WTC11 (cell line): ENCODE measurements around the gene RBM4. TPM values are rescaled to one million over a fixed set of nuclear protein-coding genes. Genes with fewer than 3 reads are reported as not detected.

ENCODE experiments used
- ATAC-seq: fragments of 200-7000 bp; cut with Tn5 transposase; 2 replicates; pipeline ENCODE4 v1.10.0; 2021; ENCODE audit warnings: mild to moderate bottlenecking, moderate library complexity
- CTCF ChIA-PET: fragments of 300-600 bp; sonication (Branson Sonifier 250); formaldehyde crosslinking; loops from one replicate; lab custom pipeline; 2021; ENCODE audit warnings: antibody characterized with exemption; lab: Charles Lee
- POLR2A ChIA-PET: fragments of 350-600 bp; sonication (Branson Sonifier 250); formaldehyde crosslinking; loops from one replicate; lab custom pipeline; 2021; ENCODE audit warnings: antibody characterized with exemption; lab: Charles Lee
- DNase-seq: peaks from one replicate; pipeline ENCODE4 v3.0.0; 2021; ENCODE audit warnings: low spot score
- H3K27ac Mint-ChIP-seq: 2 replicates; pipeline ENCODE4 v1.8.0; 2021; ENCODE audit warnings: mixed read lengths
- H3K27me3 Mint-ChIP-seq: 2 replicates; pipeline ENCODE4 v1.8.0; 2021; ENCODE audit warnings: low read depth, mild to moderate bottlenecking, moderate library complexity, mixed read lengths
- H3K36me3 Mint-ChIP-seq: 2 replicates; pipeline ENCODE4 v1.8.0; 2021; ENCODE audit warnings: mixed read lengths
- H3K4me1 Mint-ChIP-seq: 2 replicates; pipeline ENCODE4 v1.8.0; 2022; ENCODE audit warnings: mixed read lengths
- H3K4me3 Mint-ChIP-seq: 2 replicates; pipeline ENCODE4 v1.8.0; 2021; ENCODE audit warnings: mild to moderate bottlenecking, moderate library complexity, mixed read lengths
- H3K9me3 Mint-ChIP-seq: 2 replicates; pipeline ENCODE4 v1.8.0; 2021; ENCODE audit warnings: mixed read lengths
- ATF1 ChIP-seq: sonication (generic); formaldehyde crosslinking; IDR thresholded peaks from 2 replicates; pipeline ENCODE4 v1.8.1; 2023; ENCODE audit warnings: mild to moderate bottlenecking, moderate library complexity, missing genetic modification reagents
- ATF6 ChIP-seq: sonication (generic); formaldehyde crosslinking; IDR thresholded peaks from 2 replicates; pipeline ENCODE4 v1.8.1; 2023; ENCODE audit warnings: mild to moderate bottlenecking, missing genetic modification reagents
- CREM ChIP-seq: sonication (generic); formaldehyde crosslinking; IDR thresholded peaks from 2 replicates; pipeline ENCODE4 v1.8.1; 2022; ENCODE audit warnings: mild to moderate bottlenecking, missing genetic modification reagents, moderate library complexity
- E2F1 ChIP-seq: sonication (generic); formaldehyde crosslinking; IDR thresholded peaks from 2 replicates; pipeline ENCODE4 v1.8.0; 2022; ENCODE audit warnings: mild to moderate bottlenecking, missing genetic modification reagents
- GTF2I ChIP-seq: fragments of 250-450 bp; sonication (Bioruptor Pico); conservative IDR thresholded peaks from 2 replicates; pipeline ENCODE4 v1.4.0; 2021; ENCODE audit warnings: mild to moderate bottlenecking
- JAZF1 ChIP-seq: fragments of 250-450 bp; sonication (Bioruptor Pico); IDR thresholded peaks from 2 replicates; pipeline ENCODE4 v1.9.0; 2021; ENCODE audit warnings: moderate library complexity, mild to moderate bottlenecking, inconsistent platforms
- NR2C2 ChIP-seq: sonication (generic); formaldehyde crosslinking; IDR thresholded peaks from 2 replicates; pipeline ENCODE4 v1.8.0; 2022; ENCODE audit warnings: mild to moderate bottlenecking, missing genetic modification reagents
- SMAD3 ChIP-seq: sonication (generic); formaldehyde crosslinking; IDR thresholded peaks from 2 replicates; pipeline ENCODE4 v1.8.0; 2022; ENCODE audit warnings: missing genetic modification reagents, mild to moderate bottlenecking, borderline replicate concordance
- SP1 ChIP-seq: sonication (generic); formaldehyde crosslinking; conservative IDR thresholded peaks from 2 replicates; pipeline ENCODE4 v1.8.1; 2022; ENCODE audit warnings: missing genetic modification reagents
- TEAD1 ChIP-seq: sonication (generic); formaldehyde crosslinking; IDR thresholded peaks from 2 replicates; pipeline ENCODE4 v1.8.0; 2022; ENCODE audit warnings: mild to moderate bottlenecking, missing genetic modification reagents
- TEAD4 ChIP-seq: sonication (generic); formaldehyde crosslinking; IDR thresholded peaks from 2 replicates; pipeline ENCODE4 v1.8.0; 2022; ENCODE audit warnings: mild to moderate bottlenecking, missing genetic modification reagents
- ZBTB43 ChIP-seq: sonication (generic); formaldehyde crosslinking; IDR thresholded peaks from 2 replicates; pipeline ENCODE4 v1.8.1; 2023; ENCODE audit warnings: mild to moderate bottlenecking, missing genetic modification reagents
- ZNF138 ChIP-seq: sonication (generic); formaldehyde crosslinking; conservative IDR thresholded peaks from 2 replicates; pipeline ENCODE4 v1.8.1; 2022; ENCODE audit warnings: mild to moderate bottlenecking, moderate library complexity, missing genetic modification reagents
- ZNF263 ChIP-seq: sonication (generic); formaldehyde crosslinking; IDR thresholded peaks from 2 replicates; pipeline ENCODE4 v1.8.1; 2022; ENCODE audit warnings: low read depth, mild to moderate bottlenecking, moderate library complexity, missing genetic modification reagents
- ZNF396 ChIP-seq: fragments of 250-450 bp; sonication (Bioruptor Pico); IDR thresholded peaks from 2 replicates; pipeline ENCODE4 v1.8.0; 2021; ENCODE audit warnings: mild to moderate bottlenecking, moderate library complexity, borderline replicate concordance
- total RNA-seq: library from RNA; stranded (reverse); gene quantifications from 3 replicates; pipeline ENCODE4 v1.2.3, GENCODE V29; 2021
- TF ChIP-seq, protein P1 (sequence below): sonication (generic); formaldehyde crosslinking; IDR thresholded peaks from 2 replicates; pipeline ENCODE4 v1.8.1; 2023; ENCODE audit warnings: mild to moderate bottlenecking, moderate library complexity, missing genetic modification reagents
- TF ChIP-seq, protein P2 (sequence below): sonication (generic); formaldehyde crosslinking; IDR thresholded peaks from 2 replicates; pipeline ENCODE4 v1.8.0; 2022; ENCODE audit warnings: mild to moderate bottlenecking, missing genetic modification reagents
- TF ChIP-seq, protein P3 (sequence below): sonication (generic); formaldehyde crosslinking; IDR thresholded peaks from 2 replicates; pipeline ENCODE4 v1.8.0; 2022; ENCODE audit warnings: mild to moderate bottlenecking, missing genetic modification reagents
- TF ChIP-seq, protein P4 (sequence below): fragments of 200-600 bp; IDR thresholded peaks from 2 replicates; pipeline ENCODE4 v1.8.0; 2022; ENCODE audit warnings: antibody characterized with exemption
- TF ChIP-seq, protein P5 (sequence below): fragments of 250-450 bp; sonication (Bioruptor Pico); conservative IDR thresholded peaks from 2 replicates; pipeline ENCODE4 v1.9.0; 2021; ENCODE audit warnings: mild to moderate bottlenecking
- TF ChIP-seq, protein P6 (sequence below): sonication (generic); formaldehyde crosslinking; IDR thresholded peaks from 2 replicates; pipeline ENCODE4 v1.8.1; 2022; ENCODE audit warnings: low read depth, missing genetic modification reagents, borderline replicate concordance

Gene RBM4
- total RNA-seq, 1 experiment from 2014 or later = 144 TPM

DNA sequence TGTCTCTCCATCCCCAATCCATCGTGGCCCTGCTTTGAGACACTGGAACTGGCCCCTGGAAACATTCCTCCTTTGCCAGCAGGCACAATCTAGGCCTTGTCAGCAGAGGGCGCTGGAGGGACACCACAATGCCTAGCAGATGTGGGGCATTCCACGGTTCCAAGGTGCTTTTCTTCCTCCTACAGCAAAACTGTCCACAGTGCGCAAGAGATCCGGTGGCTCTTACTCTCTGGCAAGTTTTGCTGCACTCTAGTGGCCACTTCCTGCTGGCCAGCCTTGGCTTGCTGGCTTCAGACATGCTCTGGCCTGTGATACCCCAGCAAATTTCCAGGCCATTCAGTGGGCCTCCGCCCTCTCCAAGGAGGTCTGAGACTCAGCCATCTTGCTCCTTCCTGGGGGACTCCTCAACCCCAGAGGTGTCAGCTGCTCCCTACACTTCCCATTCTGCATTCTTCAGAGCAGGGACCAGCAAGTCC is 56.3 kb downstream of the RBM4 start:
- POLR2A ChIA-PET = no interaction called here
- no peak overlapping the region for H3K4me3 Mint-ChIP-seq
- no peaks in the 10 kb centered on the region for H3K9me3 Mint-ChIP-seq
- no peaks in the 10 kb centered on the region for H3K27me3 Mint-ChIP-seq
- CTCF ChIA-PET = interaction anchor here (0.6 to 2.1 kb wide), 11 partner anchors 11 to 299 kb away, joined by 3 to 22 read pairs (median 4); partner anchors contain the start of genes ACTN3 and ZDHHC24
- H3K27ac Mint-ChIP-seq = 0 out of 2 replicates have a peak overlapping the region, but pooled peaks have one; percentile 27
- H3K36me3 Mint-ChIP-seq = peaks cover 20% of the 10 kb centered on the region
- no peaks in the 10 kb centered on the region for H3K4me1 Mint-ChIP-seq
- peak; percentile 95 for ATAC-seq
- peak; percentile 94 for DNase-seq
- TF ChIP-seq, protein P1, sequence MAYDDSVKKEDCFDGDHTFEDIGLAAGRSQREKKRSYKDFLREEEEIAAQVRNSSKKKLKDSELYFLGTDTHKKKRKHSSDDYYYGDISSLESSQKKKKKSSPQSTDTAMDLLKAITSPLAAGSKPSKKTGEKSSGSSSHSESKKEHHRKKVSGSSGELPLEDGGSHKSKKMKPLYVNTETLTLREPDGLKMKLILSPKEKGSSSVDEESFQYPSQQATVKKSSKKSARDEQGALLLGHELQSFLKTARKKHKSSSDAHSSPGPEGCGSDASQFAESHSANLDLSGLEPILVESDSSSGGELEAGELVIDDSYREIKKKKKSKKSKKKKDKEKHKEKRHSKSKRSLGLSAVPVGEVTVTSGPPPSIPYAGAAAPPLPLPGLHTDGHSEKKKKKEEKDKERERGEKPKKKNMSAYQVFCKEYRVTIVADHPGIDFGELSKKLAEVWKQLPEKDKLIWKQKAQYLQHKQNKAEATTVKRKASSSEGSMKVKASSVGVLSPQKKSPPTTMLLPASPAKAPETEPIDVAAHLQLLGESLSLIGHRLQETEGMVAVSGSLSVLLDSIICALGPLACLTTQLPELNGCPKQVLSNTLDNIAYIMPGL (CRISPR knock-in tag) = peak; percentile 60; the same call in 1 of the 2 replicates
- 0 out of 2 replicates have a peak, but pooled peaks have one; percentile 15 for TF ChIP-seq SMAD3 (CRISPR knock-in tag)
- no peak for TF ChIP-seq NR2C2 (CRISPR knock-in tag)
- TF ChIP-seq, protein P2, sequence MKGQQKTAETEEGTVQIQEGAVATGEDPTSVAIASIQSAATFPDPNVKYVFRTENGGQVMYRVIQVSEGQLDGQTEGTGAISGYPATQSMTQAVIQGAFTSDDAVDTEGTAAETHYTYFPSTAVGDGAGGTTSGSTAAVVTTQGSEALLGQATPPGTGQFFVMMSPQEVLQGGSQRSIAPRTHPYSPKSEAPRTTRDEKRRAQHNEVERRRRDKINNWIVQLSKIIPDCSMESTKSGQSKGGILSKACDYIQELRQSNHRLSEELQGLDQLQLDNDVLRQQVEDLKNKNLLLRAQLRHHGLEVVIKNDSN (CRISPR knock-in tag) = no peak
- TF ChIP-seq, protein P3, sequence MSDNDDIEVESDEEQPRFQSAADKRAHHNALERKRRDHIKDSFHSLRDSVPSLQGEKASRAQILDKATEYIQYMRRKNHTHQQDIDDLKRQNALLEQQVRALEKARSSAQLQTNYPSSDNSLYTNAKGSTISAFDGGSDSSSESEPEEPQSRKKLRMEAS (CRISPR knock-in tag) = 0 out of 2 replicates have a peak, but pooled peaks have one; percentile 31
- TF ChIP-seq ZNF396 (CRISPR knock-in tag) = no peak
- TF ChIP-seq JAZF1 (CRISPR knock-in tag) = no peak
- TF ChIP-seq TEAD4 (CRISPR knock-in tag) = peak; percentile 60; the same call in 1 of the 2 replicates
- TF ChIP-seq, protein P4, sequence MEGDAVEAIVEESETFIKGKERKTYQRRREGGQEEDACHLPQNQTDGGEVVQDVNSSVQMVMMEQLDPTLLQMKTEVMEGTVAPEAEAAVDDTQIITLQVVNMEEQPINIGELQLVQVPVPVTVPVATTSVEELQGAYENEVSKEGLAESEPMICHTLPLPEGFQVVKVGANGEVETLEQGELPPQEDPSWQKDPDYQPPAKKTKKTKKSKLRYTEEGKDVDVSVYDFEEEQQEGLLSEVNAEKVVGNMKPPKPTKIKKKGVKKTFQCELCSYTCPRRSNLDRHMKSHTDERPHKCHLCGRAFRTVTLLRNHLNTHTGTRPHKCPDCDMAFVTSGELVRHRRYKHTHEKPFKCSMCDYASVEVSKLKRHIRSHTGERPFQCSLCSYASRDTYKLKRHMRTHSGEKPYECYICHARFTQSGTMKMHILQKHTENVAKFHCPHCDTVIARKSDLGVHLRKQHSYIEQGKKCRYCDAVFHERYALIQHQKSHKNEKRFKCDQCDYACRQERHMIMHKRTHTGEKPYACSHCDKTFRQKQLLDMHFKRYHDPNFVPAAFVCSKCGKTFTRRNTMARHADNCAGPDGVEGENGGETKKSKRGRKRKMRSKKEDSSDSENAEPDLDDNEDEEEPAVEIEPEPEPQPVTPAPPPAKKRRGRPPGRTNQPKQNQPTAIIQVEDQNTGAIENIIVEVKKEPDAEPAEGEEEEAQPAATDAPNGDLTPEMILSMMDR = peak; percentile 76
- TF ChIP-seq TEAD1 (CRISPR knock-in tag) = peak; percentile 75; the same call in 1 of the 2 replicates
- TF ChIP-seq ZNF263 (CRISPR knock-in tag) = no peak
- no peak for TF ChIP-seq ATF6 (CRISPR knock-in tag)
- peak; percentile 40; the same call in 1 of the 2 replicates for TF ChIP-seq SP1 (CRISPR knock-in tag)
- no peak for TF ChIP-seq E2F1
- TF ChIP-seq, protein P5, sequence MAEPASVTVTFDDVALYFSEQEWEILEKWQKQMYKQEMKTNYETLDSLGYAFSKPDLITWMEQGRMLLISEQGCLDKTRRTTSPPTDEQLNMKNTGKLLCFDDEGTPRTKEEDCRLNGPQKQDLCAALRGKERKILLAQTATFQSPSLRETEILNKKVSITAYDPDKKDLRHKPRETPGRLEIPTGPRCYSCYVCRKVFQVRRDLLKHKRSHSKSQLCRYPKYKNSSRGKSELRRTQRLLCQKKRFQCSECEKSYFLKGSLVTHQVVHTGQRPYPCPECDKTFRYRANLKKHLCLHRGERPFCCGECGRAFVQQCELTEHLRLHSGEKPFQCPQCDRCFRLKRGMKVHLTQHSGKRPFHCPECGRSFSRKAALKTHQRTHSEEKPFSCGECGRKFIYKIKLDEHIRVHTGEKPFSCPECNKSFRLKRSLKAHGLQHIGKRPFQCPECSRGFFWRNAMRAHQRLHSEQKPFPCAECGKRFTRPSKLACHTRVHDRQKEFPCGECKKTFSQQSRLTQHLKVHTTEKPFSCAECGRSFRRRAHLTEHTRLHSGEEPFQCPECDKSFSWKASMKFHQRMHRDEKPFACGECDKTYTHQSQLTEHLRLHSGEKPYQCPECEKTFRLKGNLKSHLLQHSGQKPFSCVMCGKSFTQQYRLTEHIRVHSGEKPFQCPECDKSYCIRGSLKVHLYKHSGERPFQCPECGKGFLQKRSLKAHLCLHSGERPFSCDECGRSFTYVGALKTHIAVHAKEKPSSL (CRISPR knock-in tag) = no peak
- no peak for TF ChIP-seq ZBTB43
- no peak for TF ChIP-seq CREM (CRISPR knock-in tag)
- TF ChIP-seq ZNF138 (CRISPR knock-in tag) = no peak
- TF ChIP-seq, protein P6, sequence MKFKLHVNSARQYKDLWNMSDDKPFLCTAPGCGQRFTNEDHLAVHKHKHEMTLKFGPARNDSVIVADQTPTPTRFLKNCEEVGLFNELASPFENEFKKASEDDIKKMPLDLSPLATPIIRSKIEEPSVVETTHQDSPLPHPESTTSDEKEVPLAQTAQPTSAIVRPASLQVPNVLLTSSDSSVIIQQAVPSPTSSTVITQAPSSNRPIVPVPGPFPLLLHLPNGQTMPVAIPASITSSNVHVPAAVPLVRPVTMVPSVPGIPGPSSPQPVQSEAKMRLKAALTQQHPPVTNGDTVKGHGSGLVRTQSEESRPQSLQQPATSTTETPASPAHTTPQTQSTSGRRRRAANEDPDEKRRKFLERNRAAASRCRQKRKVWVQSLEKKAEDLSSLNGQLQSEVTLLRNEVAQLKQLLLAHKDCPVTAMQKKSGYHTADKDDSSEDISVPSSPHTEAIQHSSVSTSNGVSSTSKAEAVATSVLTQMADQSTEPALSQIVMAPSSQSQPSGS (CRISPR knock-in tag) = no peak
- TF ChIP-seq ATF1 (CRISPR knock-in tag) = no peak
- no peak for TF ChIP-seq GTF2I (CRISPR knock-in tag)
